ENCODE measurements around the gene HAPLN3. TPM values are rescaled to one million over a fixed set of nuclear protein-coding genes. Genes with fewer than 3 reads are reported as not detected.

Gene HAPLN3
- total RNA-seq, 1 experiment from 2014 or later, result 8.8 TPM

DNA sequence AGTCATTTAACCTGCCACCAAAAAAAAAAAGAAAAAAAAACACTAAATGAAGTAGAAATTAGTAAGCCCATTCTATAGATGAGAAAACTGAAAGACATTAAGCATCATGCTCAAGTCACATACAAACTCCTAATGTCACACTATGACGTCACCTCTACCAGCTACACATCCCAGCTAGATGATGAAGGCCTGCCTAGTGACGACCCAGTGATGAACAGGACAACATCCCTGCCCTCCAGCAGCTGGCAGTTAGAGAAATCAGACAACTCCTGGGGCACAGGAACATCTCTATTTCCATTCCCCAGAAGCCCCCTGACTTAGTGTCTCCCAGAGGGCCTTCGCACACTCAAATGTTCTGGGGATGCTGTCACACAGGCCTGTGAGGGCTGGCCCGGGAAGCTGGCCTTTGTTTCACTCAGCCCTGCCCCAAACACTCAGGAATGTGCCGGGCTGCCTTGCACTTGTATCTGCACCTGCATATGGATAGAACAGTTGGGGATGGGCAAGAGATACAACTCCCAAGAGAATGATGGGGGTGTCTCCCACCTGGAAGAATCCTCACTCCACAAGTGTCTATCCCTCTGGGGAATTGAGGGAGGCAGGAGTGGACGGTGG is 7.0 kb upstream of the HAPLN3 start:
- CTCF ChIA-PET, result interaction anchor here (0.6 to 0.7 kb wide), 2 partner anchors 22 to 408 kb away, joined by 3 read pairs; no protein-coding TSS in a partner anchor
- H3K4me1 Mint-ChIP-seq (ENCODE audit: low read depth, unreplicated experiment), result peaks cover 23% of the 10 kb centered on the region
- H3K36me3 Mint-ChIP-seq (ENCODE audit: insufficient read depth, unreplicated experiment), result no peaks in the 10 kb centered on the region
- no peak overlapping the region for H3K27ac Mint-ChIP-seq (ENCODE audit: unreplicated experiment)
- H3K4me3 Mint-ChIP-seq (ENCODE audit: low read depth, unreplicated experiment), result no peak overlapping the region
- H3K27me3 Mint-ChIP-seq (ENCODE audit: unreplicated experiment), result no peaks in the 10 kb centered on the region
- no peaks in the 10 kb centered on the region for H3K9me3 Mint-ChIP-seq (ENCODE audit: low read depth, unreplicated experiment)
- no peak for DNase-seq
- TF ChIP-seq, protein P1, sequence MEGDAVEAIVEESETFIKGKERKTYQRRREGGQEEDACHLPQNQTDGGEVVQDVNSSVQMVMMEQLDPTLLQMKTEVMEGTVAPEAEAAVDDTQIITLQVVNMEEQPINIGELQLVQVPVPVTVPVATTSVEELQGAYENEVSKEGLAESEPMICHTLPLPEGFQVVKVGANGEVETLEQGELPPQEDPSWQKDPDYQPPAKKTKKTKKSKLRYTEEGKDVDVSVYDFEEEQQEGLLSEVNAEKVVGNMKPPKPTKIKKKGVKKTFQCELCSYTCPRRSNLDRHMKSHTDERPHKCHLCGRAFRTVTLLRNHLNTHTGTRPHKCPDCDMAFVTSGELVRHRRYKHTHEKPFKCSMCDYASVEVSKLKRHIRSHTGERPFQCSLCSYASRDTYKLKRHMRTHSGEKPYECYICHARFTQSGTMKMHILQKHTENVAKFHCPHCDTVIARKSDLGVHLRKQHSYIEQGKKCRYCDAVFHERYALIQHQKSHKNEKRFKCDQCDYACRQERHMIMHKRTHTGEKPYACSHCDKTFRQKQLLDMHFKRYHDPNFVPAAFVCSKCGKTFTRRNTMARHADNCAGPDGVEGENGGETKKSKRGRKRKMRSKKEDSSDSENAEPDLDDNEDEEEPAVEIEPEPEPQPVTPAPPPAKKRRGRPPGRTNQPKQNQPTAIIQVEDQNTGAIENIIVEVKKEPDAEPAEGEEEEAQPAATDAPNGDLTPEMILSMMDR (IDR thresholded peaks at IDR 0.05; ENCODE audit: unreplicated experiment), result no peak
- intact Hi-C loops (cut with micrococcal nuclease; ENCODE audit: unreplicated experiment), result no loop called here
- no TSS peak for BruUV-seq (replicated peaks)

DNA sequence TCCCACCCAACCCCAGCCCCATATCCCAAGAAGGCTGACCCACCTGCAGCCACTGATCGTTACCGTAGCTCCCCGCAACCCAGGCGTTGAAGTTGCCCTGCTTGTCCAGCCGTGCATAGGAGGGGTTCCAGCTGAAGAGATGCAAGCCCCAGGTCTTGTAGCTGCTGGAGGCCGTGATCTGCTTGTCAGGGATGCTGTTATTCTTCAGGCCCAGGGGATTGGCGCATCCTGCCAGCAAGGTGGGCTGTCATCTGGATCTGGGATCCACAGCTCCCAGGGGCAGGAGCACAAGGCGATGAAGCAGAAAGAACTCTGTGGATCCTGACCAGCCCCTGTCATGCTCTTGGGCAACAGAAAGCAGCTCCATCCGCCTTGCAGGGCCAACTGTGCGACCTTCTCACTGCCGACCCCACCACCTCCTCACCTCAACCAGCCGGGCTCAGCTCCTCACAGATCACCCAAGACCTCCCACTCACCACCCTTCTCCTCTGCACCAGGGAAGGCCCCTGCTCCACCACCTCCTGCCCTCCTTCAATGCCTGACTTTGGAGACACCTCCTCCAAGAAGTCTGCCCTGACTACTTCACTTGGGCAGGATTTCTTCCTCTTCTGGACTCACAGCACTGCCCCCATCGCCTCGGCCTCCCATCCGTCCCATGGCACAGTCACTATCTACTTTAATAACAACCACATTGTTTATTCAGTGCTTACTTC is 6.3 kb upstream of the HAPLN3 start:
- no peak overlapping the region for H3K4me3 Mint-ChIP-seq (ENCODE audit: low read depth, unreplicated experiment)
- intact Hi-C loops (cut with micrococcal nuclease; ENCODE audit: unreplicated experiment), result no loop called here

DNA sequence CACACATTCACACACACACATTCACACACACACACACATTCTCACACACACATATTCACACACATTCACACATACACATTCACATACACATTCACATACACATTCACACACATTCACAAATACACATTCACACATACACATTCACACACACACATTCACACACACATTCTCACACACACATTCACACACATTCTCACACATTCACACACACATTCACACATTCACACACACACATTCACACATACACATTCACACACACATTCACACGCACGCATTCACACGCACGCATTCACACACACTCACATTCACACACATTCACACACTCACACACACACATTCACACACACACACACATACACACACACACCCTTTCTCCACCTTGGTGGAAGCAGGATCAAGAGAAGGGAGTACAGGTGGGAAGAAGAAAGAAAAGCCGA is 5.7 kb upstream of the HAPLN3 start:
- no peaks in the 10 kb centered on the region for H3K36me3 Mint-ChIP-seq (ENCODE audit: insufficient read depth, unreplicated experiment)
- H3K4me3 Mint-ChIP-seq (ENCODE audit: low read depth, unreplicated experiment), result no peak overlapping the region
- no peaks in the 10 kb centered on the region for H3K9me3 Mint-ChIP-seq (ENCODE audit: low read depth, unreplicated experiment)
- DNase-seq, result no peak
- H3K27ac Mint-ChIP-seq (ENCODE audit: unreplicated experiment), result no peak overlapping the region
- CTCF ChIA-PET, result no interaction called here
- TF ChIP-seq, protein P1 (IDR thresholded peaks at IDR 0.05; ENCODE audit: unreplicated experiment), result no peak
- no TSS peak for BruUV-seq (replicated peaks)
- peaks cover under 1% of the 10 kb centered on the region for H3K27me3 Mint-ChIP-seq (ENCODE audit: unreplicated experiment)
- intact Hi-C loops (cut with micrococcal nuclease; ENCODE audit: unreplicated experiment), result no loop called here
- peaks cover 31% of the 10 kb centered on the region for H3K4me1 Mint-ChIP-seq (ENCODE audit: low read depth, unreplicated experiment)

More for the DNA sequence above, 6.3 kb upstream of the HAPLN3 start:
- CTCF ChIA-PET, result interaction anchor here (0.6 to 0.7 kb wide), 2 partner anchors 21 to 407 kb away, joined by 3 read pairs; no protein-coding TSS in a partner anchor
- DNase-seq, result no peak
- Mint-ChIP-seq H3K36me3 (ENCODE audit: insufficient read depth, unreplicated experiment) (no peaks in the 10 kb centered on the region), H3K4me1 (ENCODE audit: low read depth, unreplicated experiment) (peaks cover 27% of the 10 kb centered on the region), H3K27me3 (ENCODE audit: unreplicated experiment) (no peaks in the 10 kb centered on the region), H3K9me3 (ENCODE audit: low read depth, unreplicated experiment) (no peaks in the 10 kb centered on the region), H3K27ac (ENCODE audit: unreplicated experiment) (no peak overlapping the region)
- TF ChIP-seq, protein P1 (IDR thresholded peaks at IDR 0.05; ENCODE audit: unreplicated experiment), result no peak
- no TSS peak for BruUV-seq (replicated peaks)

DNA sequence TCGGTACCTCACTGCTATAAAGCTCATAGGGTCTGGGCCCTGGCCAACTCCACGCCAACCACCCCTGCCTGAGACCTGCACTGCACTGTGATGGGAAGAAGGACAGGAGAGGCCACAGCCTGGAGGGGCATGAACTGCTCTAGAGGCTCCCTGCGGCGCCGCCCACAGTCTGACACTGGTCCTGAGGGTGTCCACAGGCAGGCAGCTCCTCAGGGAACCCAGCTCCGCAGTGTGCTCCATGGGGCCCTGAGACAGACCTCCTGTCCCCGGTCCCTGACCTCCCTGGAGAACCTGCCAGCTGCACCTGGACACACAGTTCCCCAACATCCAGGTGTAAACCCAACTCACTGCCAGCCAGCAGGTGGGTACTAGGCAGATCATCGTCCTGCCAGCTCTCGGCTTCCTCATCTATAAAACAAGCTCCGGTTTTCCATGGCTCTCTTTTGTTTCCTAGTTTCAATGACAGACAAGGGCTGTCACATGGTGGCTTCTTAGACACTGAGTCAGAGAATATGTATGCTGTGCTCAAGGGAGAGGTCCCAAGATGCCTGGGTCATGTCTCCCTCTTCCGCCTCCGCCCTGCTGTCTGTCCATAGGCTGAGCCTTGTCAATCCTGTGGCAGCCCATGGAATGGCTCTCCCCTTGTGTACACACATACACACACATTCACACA is 5.1 kb upstream of the HAPLN3 start:
- CTCF ChIA-PET, result interaction anchor here (0.6 to 0.7 kb wide), 3 partner anchors 45 to 504 kb away, joined by 3 to 5 read pairs (median 3); no protein-coding TSS in a partner anchor
- Mint-ChIP-seq H3K9me3 (ENCODE audit: low read depth, unreplicated experiment) (no peaks in the 10 kb centered on the region), H3K4me1 (ENCODE audit: low read depth, unreplicated experiment) (peaks cover 36% of the 10 kb centered on the region), H3K27me3 (ENCODE audit: unreplicated experiment) (peaks cover 7% of the 10 kb centered on the region), H3K4me3 (ENCODE audit: low read depth, unreplicated experiment) (no peak overlapping the region), H3K27ac (ENCODE audit: unreplicated experiment) (no peak overlapping the region), H3K36me3 (ENCODE audit: insufficient read depth, unreplicated experiment) (peaks cover 3% of the 10 kb centered on the region)
- intact Hi-C loops (cut with micrococcal nuclease; ENCODE audit: unreplicated experiment), result no loop called here
- no TSS peak for BruUV-seq (replicated peaks)
- TF ChIP-seq, protein P1 (IDR thresholded peaks at IDR 0.05; ENCODE audit: unreplicated experiment), result no peak
- peak; percentile 48 for DNase-seq
